GM04503 (cell line): ENCODE results near the gene GADD45GIP1.
"Not testable (repeated sequence)": the region's sequence is repeated elsewhere in the genome, so short reads cannot be mapped to it uniquely, and the experiment has no call there.

ENCODE experiments used
- DNase-seq: peaks from one replicate; pipeline ENCODE4 v3.0.0-alpha.2; 2012; ENCODE audit warnings: low read depth

The GADD45GIP1 gene

GRCh38 chr19:12957389-12957952, 448 bp upstream of the GADD45GIP1 start:
- DNase-seq, result not testable (repeated sequence)

DNA sequence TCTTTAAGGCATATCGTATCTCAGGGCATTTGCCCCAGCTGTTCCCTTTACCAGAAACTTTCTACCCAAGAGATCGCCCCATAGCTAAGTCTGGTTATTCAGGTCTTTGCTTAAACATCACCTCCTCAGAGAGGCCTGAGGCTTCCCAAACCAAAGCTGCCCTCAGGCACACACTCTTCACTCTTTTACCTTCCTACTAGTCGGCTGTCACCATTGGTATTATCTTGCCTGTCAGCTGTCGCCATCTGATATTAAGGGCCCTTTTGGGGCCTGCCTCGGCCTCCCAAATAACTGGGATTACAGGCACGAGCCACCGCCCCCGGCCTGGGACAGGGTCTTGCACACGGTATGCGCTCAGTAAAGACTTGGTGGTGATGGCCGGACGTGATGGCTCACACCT, 1.0 kb downstream of the GADD45GIP1 start:
- no peak for DNase-seq

GRCh38 chr19:12955575-12955974, 1.4 kb downstream of the GADD45GIP1 start:
- not testable (repeated sequence) for DNase-seq

- DNase-seq, result no peak
Measured at GRCh38 chr19:12954612-12954962, 2.4 kb downstream of the GADD45GIP1 start.

DNA sequence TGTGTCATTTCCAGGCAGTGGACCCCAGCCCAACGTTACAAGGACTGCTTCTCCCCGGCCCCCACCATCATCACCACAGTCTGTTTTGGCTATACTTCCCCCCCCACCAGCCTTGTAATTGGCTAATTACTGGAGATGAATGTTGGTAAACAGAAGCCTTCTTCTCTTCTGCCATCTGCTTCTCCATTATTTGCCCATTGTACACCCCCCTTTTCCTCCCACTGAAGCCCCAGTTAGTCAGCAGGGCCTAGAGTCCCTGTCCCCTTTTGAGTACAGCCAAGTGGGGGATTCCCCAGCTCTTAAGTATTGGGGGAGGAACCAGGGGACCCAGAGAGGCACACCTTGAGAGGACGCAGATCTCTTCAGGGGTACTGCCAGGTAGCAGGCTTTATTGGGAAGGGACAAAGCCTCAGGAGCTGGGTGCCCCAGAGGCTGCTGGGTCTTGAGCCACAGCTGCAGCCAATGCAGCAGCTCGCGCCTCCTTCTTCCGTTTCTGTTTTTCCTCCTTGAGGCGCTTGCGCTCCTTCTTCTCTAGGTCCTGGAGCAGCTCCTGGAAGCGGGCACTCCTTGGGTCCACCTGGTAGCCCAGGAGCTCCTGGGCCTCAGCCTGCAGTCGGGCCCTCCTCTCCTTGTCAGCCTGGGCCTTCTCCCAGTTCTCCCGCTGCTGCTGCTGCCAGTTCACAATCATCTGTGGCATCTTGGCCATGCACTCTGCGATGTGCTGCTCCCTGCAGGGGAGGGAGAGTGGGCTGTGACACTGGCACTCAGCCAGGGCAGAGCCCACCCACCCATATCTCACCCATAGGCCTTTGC, 3.0 kb downstream of the GADD45GIP1 start:
- DNase-seq, result no peak

- DNase-seq, result no peak
Measured at GRCh38 chr19:12953138-12953798, 3.8 kb downstream of the GADD45GIP1 start.

GRCh38 chr19:12952488-12953137, 4.4 kb downstream of the GADD45GIP1 start:
- DNase-seq, result no peak

- DNase-seq, result not testable (repeated sequence)
Measured at GRCh38 chr19:12952050-12952449, 5.0 kb downstream of the GADD45GIP1 start.

DNA sequence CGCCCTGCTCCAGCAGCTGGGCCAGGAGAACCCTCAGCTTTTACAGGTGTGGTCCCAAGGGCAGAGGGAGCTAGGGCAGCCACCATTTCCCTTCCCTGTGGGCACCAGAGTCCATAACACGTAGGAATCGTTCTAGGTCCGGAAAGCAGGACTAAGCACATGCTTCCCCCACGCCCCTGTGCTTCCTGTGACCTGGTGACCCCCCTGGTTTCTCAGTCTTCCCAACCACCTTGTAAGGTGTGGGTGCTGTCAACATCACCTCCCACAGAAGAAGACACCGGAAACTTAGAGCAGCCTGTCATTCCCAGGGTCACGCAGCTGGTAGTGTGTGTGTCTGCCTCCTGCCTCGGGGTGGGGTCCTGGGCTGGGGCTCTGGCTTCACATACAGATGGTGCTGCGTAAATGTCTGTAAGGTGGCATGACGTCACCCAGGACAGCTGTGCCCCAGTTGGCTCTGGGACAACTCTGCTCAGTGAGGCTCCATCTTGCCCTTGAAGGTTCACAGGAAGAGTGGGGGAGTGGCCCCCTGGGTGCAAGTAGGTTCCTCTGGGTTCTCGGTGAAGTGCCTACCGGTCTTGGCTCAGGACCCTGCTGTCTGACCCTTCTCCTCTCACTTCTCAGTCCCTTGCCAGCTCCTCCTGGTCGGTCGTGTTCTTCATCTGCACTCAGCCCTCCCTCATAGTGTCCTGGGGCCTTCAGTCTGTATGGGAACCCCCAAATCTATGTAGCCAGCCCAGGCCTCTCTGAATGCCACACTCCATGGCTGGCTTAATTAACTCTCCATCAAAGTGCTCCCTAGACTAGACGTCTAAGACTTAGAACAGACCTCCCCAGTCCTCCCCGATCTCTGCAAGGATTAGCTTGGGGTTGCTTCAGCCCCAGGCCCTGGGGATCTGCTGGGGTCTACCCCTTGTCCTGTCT, 7.4 kb downstream of the GADD45GIP1 start:
- DNase-seq, result no peak

DNA sequence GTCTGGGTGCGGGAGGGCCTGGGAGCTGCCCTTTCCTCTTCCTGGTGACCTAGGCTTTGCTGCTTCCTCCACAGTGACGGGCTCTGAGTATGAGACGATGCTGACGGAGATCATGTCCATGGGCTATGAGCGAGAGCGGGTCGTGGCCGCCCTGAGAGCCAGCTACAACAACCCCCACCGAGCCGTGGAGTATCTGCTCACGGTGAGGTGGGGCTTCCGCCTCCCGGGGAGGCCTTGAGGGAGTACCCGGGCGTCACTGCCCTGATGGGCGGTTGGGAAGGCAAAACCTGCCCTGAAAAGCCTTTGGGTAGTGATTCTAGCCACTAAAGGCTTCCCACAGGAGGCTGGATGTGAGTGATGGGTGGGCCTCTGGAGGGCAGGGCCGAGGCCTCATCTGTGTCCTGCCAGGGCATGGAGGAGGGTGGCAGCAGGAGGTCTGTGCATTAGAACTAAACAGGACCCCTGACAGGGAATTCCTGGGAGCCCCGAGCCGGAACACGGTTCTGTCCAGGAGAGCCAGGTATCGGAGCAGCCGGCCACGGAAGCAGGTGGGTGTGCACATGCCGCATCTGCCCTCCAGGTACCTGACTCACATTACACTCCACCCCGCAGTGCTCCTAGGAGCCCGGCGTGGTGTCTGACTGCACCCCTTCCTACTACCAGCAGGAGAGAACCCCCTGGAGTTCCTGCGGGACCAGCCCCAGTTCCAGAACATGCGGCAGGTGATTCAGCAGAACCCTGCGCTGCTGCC, 8.2 kb downstream of the GADD45GIP1 start:
- DNase-seq, result no peak

- no peak for DNase-seq
Measured at GRCh38 chr19:12947702-12948611, 9.1 kb downstream of the GADD45GIP1 start.

GRCh38 chr19:12946731-12947496, 10.1 kb downstream of the GADD45GIP1 start:
- DNase-seq, result no peak

- no peak for DNase-seq
Measured at GRCh38 chr19:12946092-12946721, 10.8 kb downstream of the GADD45GIP1 start.

- peak; percentile 78 for DNase-seq
Measured at GRCh38 chr19:12945479-12946091, 11.4 kb downstream of the GADD45GIP1 start, which contains the start of gene RAD23A. Gene RAD23A, plus strand, starts transcription at chr19:12945862. Its CDS starts 87 bp downstream, at chr19:12945949.

DNA sequence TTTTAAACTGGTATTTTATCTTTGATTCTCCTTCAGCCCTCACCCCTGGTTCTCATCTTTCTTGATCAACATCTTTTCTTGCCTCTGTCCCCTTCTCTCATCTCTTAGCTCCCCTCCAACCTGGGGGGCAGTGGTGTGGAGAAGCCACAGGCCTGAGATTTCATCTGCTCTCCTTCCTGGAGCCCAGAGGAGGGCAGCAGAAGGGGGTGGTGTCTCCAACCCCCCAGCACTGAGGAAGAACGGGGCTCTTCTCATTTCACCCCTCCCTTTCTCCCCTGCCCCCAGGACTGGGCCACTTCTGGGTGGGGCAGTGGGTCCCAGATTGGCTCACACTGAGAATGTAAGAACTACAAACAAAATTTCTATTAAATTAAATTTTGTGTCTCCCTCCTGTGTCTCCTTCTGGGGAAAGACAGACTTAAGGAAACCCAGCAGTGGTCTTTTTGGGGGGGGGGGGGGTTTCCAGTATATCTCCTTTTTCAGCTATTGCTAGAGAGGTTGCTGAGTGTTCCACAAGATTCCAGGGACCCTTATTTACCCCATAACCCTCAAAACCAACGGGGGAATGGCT, 12.8 kb downstream of the GADD45GIP1 start:
- no peak for DNase-seq

GRCh38 chr19:12943437-12944044, 13.5 kb downstream of the GADD45GIP1 start:
- no peak for DNase-seq

DNA sequence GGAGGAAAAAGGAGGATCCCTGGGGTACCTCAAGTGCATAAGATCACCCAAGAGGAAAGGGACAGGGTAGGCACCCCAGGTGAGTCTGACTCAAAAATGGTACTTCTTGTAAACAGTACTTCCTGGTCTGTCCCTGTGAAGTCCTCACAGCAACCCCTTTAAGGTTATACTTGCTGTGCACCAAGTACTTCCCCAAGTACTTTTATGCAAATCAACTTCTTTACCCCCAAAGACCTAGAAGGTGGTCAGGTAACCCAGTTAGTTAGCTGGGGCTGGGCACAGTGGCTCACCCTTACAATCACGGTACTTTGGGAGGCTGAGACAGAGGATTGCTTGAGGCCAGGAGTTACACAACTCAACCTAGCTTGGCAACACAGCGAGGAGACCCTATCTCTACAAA, 16.1 kb downstream of the GADD45GIP1 start:
- DNase-seq, result no peak
